H54 (cell line): Measurements from ENCODE around the gene NUDT21.
A peak's percentile ranks its signal among the peaks of the same experiment; 100 is the strongest.

Experiments used
- DNase-seq: peaks from one replicate; pipeline ENCODE4 v3.0.0; 2011; ENCODE audit warnings: low spot score, mixed read lengths; ENCODE audit not compliant: insufficient read length
- FAIRE-seq: peaks from 3 replicates; lab custom pipeline; 2011; peaks lifted over from hg19 to GRCh38; lab: Jason Lieb, UNC
- POLR2A ChIP-seq: IDR thresholded peaks from 2 replicates; pipeline ENCODE4 v1.6.1; 2011; ENCODE audit warnings: low read depth, mild to moderate bottlenecking, low read length

Gene NUDT21

DNA sequence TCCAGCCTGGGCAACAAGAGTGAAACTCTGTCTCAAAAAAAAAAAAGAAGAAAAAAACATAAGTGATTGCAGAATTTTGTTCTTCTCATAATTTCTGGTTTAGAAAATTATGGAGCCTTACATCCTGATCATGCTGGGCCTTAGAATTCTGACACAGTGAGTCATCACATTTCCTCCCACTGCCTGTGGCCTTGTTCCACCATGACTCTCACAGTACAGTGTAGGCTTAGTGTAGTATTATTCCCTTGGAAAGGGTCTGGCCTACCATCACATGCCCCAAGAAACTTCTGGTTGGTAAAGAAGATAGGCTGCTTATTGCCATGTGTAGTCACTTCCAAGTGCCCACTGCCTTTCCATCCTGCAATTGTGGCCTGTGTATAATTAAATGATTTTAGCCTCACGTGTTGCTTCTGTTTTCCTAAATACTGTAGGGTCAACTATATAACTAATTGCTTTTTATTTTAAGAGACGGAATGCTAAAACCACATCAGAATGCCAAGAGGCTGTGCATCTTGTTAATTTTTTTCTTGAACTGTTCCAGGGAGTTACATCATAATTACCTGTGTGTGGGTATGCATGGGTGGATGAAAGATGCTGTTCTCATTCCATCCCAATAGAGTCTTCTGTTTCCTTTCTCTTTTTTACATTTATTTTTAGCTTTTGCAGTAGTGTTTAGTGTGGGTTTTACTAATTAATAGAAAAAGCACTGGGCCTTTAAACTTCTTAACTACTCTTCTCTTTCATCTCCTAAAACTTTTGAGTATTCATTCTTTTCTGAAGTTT is 26.2 kb upstream of the NUDT21 start:
- TF ChIP-seq POLR2A = no peak
- peak; percentile 98 for FAIRE-seq
- DNase-seq = peak; percentile 59

GRCh38 chr16:56475201-56475600 is 24.1 kb upstream of the NUDT21 start:
- TF ChIP-seq POLR2A = no peak
- FAIRE-seq (no peak), DNase-seq (no peak)

DNA sequence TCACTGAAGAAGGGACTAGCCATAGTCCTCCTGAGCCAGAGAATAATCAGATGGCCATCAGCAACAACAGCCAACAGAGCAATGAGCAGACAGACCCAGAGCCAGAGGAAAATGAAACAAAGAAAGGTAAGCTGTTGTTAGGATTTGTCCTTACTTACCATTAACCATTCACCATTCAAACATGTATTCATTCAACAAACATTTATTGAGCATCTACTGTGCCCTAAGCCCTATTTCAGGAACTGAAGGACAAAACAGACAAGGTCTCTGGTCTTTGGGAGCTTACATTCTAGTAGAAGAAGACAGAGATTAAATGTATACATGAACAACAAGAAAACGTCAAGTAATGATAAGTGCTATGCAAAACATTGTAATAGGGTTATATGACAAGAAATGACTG is 19.5 kb upstream of the NUDT21 start:
- FAIRE-seq = no peak
- no peak for TF ChIP-seq POLR2A
- no peak for DNase-seq

- FAIRE-seq = no peak
- no peak for TF ChIP-seq POLR2A
- no peak for DNase-seq
Observed at GRCh38 chr16:56470232-56470631, 19.1 kb upstream of the NUDT21 start.

GRCh38 chr16:56469748-56470147 is 18.6 kb upstream of the NUDT21 start:
- DNase-seq (no peak), FAIRE-seq (no peak)
- no peak for TF ChIP-seq POLR2A

DNA sequence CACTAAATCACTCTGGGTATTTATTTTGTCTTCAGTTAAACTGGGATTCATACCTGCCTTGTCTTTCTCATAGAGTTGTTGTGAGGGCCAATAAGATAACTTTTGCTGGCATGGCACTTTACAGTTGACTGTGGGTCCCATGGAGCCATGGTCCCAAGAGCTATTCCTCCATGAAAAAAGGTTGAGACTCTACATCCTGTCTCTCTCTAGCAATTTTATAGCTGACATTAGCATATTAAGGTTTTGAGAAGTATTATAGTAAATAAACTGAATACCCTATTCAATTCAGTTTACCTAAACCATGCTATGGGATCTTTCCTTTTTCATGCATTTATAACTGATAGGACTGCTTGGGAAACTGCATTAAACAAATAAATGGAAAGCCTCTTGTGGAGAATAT is 17.7 kb upstream of the NUDT21 start:
- DNase-seq (no peak), FAIRE-seq (no peak)
- TF ChIP-seq POLR2A = no peak

- DNase-seq (no peak), FAIRE-seq (no peak)
- no peak for TF ChIP-seq POLR2A
Observed at GRCh38 chr16:56466344-56466743, 15.2 kb upstream of the NUDT21 start.

DNA sequence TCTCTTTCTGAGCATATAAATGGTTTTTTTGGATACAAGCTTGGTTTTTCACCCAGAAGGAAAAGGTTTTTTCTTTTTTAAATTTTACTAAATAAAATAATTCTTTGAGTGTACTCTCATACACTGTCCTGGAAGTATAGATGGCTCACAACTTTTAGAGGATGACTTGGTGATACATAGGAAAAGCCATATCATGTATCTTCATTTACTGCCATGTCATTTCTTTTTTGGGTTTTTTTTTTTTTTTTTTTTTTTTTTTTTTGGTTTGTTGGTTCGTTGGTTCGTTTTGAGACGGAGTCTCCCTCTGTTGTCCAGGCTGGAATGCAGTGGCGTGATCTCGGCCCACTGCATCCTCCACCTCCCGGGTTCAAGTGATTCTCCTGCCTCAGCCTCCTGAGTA is 12.0 kb upstream of the NUDT21 start:
- FAIRE-seq = no peak
- TF ChIP-seq POLR2A = no peak
- DNase-seq = no peak

DNA sequence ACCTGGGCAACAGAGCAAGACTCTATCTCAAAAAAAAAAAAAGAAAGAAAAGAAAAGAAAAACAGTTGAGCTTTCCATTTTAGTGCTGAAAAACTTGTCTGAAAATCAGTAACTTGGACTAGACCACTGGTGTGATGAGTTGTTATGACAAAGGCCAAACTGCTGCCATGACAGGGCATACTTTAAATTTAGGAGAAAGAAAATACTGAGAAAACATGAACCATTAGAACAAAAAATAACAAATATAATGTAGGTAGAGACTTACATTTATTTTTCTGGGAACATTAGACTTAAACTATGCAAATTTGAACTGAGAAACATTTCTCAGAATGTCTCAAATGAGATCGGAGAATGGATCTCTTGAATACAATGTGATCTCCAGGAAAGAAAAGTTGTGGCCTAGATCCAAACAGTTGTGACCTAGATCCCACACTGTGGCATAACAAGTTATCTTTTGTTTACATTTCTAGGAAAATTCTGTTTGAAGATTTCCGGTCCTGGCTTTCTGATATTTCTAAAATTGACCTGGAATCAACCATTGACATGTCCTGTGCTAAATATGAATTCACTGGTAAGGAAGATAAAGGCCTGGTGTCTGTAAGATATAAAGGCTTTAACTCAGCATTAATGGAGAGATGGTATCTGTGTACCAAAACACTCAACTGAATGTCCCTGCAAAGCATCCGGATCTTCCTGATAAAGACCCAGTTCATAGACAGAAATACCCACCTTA is 11.1 kb upstream of the NUDT21 start:
- no peak for TF ChIP-seq POLR2A
- DNase-seq (no peak), FAIRE-seq (no peak)

DNA sequence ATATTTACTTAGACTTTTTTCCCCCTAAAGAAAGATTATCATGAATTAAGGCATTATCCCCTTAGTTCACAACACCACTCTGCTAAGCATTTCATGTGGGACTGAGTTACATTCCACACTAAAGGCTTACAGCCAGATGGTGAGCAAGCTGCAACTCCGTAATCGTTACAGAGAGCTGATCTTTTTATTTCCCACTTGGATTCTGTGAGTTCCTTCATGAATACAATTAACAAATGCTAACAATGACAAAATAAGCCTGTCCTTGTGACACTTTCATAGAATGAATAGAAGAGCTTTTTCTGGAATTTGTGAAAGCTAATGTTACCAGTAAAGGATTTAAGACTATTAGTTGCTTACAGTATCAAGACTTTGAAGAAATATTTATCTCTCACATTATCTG is 9.0 kb upstream of the NUDT21 start:
- TF ChIP-seq POLR2A = no peak
- FAIRE-seq (no peak), DNase-seq (no peak)

DNA sequence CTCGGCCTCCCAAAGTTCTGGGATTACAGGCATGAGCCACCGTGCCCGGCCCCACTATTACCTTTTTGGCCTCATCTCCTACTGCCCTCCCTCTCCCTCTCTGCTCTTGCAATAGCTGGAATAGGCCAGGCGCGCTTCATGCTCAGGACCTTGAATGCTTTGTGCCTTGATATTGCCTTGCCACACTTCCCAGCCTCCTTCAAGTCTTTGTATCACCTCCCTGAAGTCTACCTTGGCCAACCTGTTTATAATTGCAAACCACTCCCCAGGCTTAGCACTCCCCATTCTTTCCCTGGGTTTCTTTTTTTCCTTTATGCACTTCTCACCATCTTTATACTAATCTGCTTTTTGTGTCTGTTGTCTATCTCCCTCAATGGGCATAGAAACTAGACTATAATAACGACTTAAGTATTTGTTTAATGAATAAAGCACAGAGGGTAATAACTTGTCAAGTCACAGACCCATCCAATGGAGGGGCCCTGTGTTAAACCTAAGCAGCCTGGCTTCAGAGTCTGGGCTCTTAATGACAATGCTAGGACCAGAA is 6.9 kb upstream of the NUDT21 start:
- TF ChIP-seq POLR2A = no peak
- no peak for DNase-seq
- FAIRE-seq = no peak

- DNase-seq (peak; percentile 14), FAIRE-seq (no peak)
- no peak for TF ChIP-seq POLR2A
Observed at GRCh38 chr16:56451753-56452689, 889 bp upstream of the NUDT21 start.

DNA sequence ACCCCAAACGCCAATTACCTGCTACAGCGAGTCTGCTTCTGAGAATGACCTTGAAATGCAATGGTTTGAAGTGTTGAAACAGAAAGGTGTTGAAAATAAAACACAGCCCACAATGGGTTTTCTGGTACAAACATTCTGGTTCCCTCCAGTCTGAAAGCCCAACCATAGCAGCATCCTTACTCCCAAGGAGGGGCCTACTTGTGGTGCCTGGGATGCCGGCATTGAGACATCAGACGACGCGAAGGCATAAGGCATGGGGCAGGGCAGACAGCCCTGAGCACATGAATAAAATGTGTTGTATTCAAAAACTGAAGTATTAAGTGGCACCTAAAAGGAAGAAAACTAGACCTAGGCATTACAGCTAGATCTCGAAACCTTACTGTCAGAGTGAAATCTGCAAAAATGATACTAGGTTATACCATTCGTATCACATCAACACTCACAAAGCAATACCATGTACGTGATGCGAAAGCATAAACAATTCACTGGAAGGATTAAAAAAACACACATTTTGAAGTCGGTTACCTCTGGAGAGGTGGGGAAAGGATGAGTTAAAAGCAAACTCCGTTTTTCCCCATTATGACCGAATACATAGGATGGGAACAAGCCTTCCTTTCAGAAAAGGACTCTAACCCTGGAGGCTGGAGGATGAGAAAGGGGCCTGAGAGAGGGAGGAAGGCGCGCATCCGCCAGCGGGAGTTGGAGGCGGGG is 702 bp downstream of the NUDT21 start:
- no peak for FAIRE-seq
- no peak for DNase-seq
- no peak for TF ChIP-seq POLR2A
